Aorta (tissue), 5 donors: ENCODE measurements around the gene CXCL17. TPM values are rescaled to one million over a fixed set of nuclear protein-coding genes. Genes with fewer than 3 reads are reported as not detected.
"Not testable (repeated sequence)": the region's sequence is repeated elsewhere in the genome, so short reads cannot be mapped to it uniquely, and the experiment has no call there.

Experiments
- ATAC-seq: fragments of 200-7000 bp; cut with Tn5 transposase; one replicate; pipeline ENCODE4 v1.9.1; 2022; ENCODE audit warnings: moderate library complexity; ENCODE audit not compliant: low FRiP score
- DNase-seq, 2 donors: peaks; one replicate each; pipeline ENCODE4 v3.0.0-alpha.2; 2020
- H3K27ac ChIP-seq, 2 donors: one replicate each; pipeline ENCODE4 v1.5.1; 2013; ENCODE audit warnings: low read length in 2 of 2, mild to moderate bottlenecking in 2 of 2, moderate library complexity in 2 of 2, control low read depth in 1 of 2, inconsistent platforms in 1 of 2, low read depth in 1 of 2
- H3K27me3 ChIP-seq, 2 donors: one replicate each; pipeline ENCODE4 v1.6.1; 2013; ENCODE audit warnings: control low read depth in 1 of 2, low read length in 1 of 2, mild to moderate bottlenecking in 1 of 2, moderate library complexity in 1 of 2; ENCODE audit not compliant: insufficient read depth in 2 of 2, control insufficient read depth in 1 of 2
- H3K36me3 ChIP-seq, 2 donors: one replicate each; pipeline ENCODE4 v1.6.1; 2013; ENCODE audit warnings: control low read depth in 1 of 2, low read length in 1 of 2, mild to moderate bottlenecking in 1 of 2; ENCODE audit not compliant: insufficient read depth in 2 of 2, control insufficient read depth in 1 of 2
- H3K4me1 ChIP-seq, 2 donors: one replicate each; pipeline ENCODE4 v1.6.1; 2013; ENCODE audit warnings: low read length in 2 of 2, control low read depth in 1 of 2, mild to moderate bottlenecking in 1 of 2, moderate library complexity in 1 of 2; ENCODE audit not compliant: insufficient read depth in 2 of 2, control insufficient read depth in 1 of 2
- H3K4me3 ChIP-seq, 2 donors: one replicate each; pipeline ENCODE4 v1.5.1; 2013; ENCODE audit warnings: low read length in 2 of 2, control low read depth in 1 of 2, mild to moderate bottlenecking in 1 of 2
- H3K9me3 ChIP-seq: one replicate; pipeline ENCODE4 v1.6.1; 2013; ENCODE audit warnings: mild to moderate bottlenecking, low read length; ENCODE audit not compliant: control insufficient read depth
- WGBS, 2 donors: extraction: QIAGEN DNeasy Blood & Tissue Kit; methylation state at CpG; one replicate each; pipeline ENCODE4 v1.1.7; 2013; 5-methylcytosine and 5-hydroxymethylcytosine counted together
- intact Hi-C, 2 donors: fragments of 100-400 bp; cut with DNase I; formaldehyde crosslinking; loops; one replicate each; pipeline versions ENCODE4 v1.14.2 to v1.15.0; 2022
- polyA plus RNA-seq, 2 donors: library from polyadenylated mRNA; stranded (reverse); fragments of 200-250 nt; gene quantifications; one replicate each; pipeline ENCODE4 v1.2.3, GENCODE V29; 2013
- total RNA-seq, 2 donors: library from RNA; stranded (reverse); fragmentation: NEBNext Ultra II Directional; extraction: Animal tissue kit (Norgen Biotek cat#: 25700); gene quantifications; one replicate each; pipeline ENCODE4 v1.2.1, GENCODE V29; 2021
- donor health status: healthy with polysubstance abuse.
- donor health status: Bipolar disorder and iron deficiency.
- donor health status: DM: no; HTN: no; CAD: no.
- donor health status: DM: no; HTN: no; CAD: no.
- donor health status: DM: yes; HTN: yes; CAD: no.

The CXCL17 gene
- total and polyA plus RNA-seq, 4 donors = 0.08 to 0.38 TPM; not detected in 2

DNA sequence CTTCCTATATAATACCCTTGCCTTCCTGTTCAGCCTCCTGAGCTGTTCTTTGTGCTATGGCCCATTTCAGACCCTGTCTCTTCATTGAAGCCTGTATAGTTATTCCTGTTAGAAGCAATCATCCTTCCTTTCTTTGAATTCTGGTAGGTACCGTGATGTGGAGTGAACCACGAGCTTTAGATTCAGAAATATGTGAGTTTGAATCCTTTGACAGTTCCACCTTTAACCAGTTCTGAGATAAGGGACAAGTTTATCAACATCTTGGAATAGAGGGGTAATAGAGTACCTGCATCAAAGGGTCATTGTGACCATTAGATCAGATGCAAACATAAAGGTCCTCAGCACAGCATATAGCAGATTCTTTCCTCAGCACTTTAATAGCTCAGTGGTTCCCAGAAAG is 12.3 kb upstream of the CXCL17 start:
- H3K27me3 ChIP-seq = no peaks in the 10 kb centered on the region
- H3K4me3 ChIP-seq = no peak overlapping the region
- H3K27ac ChIP-seq = no peak overlapping the region
- ATAC-seq = no peak
- no peaks in the 10 kb centered on the region for H3K9me3 ChIP-seq
- no peak for DNase-seq
- no peaks in the 10 kb centered on the region for H3K4me1 ChIP-seq
- WGBS, 2 donors = 74 to 77% methylated on average over 2 of the region's 2 CpGs
- H3K36me3 ChIP-seq = no peaks in the 10 kb centered on the region
- intact Hi-C loops = no loop called here

DNA sequence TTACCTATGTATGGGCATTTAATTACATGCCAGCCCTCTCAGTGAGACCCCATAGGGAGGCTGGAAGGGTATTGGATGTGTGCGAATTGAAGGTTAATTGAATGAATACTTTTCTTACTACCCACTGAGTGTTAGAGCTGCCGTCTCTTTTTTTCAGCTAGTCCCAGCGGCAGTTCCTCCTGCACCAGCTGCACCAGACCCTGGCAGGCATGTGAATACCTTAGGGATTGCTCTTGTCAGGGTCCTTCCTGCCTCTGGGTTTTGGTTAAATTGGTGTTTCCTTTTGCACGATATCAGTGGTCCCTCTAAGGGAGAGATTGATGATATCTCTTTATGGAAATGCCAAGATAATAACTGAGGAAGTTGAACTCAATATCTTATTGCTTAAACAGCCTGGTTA is 9.8 kb upstream of the CXCL17 start:
- ATAC-seq = no peak
- intact Hi-C loops = no loop called here
- no peak for DNase-seq

DNA sequence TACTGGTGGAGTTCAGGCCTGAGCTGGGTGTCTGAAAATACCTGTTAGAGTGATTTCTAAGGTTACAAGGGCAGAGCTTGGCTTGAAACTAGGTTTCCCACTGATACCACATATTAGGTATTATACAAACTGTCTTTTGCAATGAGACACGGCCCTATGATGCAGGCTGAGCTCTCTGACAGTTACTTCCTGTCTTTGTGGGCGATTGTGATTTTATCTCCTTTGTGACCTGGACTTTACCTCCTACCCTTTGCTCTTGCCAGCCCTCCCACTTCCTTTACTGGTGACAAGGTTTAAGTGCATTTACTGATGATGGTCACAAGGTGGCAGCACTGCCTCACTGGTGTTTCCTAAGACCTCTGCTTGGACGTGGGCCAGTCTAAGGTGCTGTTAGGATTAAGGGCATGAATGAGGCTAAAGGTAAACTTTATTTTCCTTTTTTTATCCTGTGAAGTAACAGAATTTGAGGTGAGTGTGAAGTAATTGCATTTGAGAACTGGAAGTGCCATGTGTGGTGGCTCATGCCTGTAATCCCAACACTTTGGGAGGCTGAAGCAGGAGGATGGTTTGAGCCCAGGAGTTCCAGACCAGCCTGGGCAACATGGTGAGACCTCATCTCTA is 7.7 kb upstream of the CXCL17 start:
- H3K4me3 ChIP-seq = no peak overlapping the region
- no peaks in the 10 kb centered on the region for H3K4me1 ChIP-seq
- H3K9me3 ChIP-seq = no peaks in the 10 kb centered on the region
- 3% methylated on average over 3 of the region's 3 CpGs for WGBS, 2 donors
- H3K27ac ChIP-seq = no peak overlapping the region
- H3K36me3 ChIP-seq = no peaks in the 10 kb centered on the region
- no peaks in the 10 kb centered on the region for H3K27me3 ChIP-seq
- intact Hi-C loops = loop anchor here in 1 of 2 donors (2.0 kb wide), 1 partner anchor 78 kb away; the partner anchor contains the start of gene CEACAM1
- DNase-seq (peak; percentile 80 to 81), ATAC-seq (peak; percentile 89)

More for the DNA sequence above, 9.8 kb upstream of the CXCL17 start:
- 26 to 40% methylated on average over 4 of the region's 4 CpGs for WGBS, 2 donors
- Histone ChIP-seq H3K9me3 (no peaks in the 10 kb centered on the region), H3K36me3 (no peaks in the 10 kb centered on the region), H3K4me1 (no peaks in the 10 kb centered on the region), H3K27me3 (no peaks in the 10 kb centered on the region), H3K4me3 (no peak overlapping the region), H3K27ac (no peak overlapping the region)

DNA sequence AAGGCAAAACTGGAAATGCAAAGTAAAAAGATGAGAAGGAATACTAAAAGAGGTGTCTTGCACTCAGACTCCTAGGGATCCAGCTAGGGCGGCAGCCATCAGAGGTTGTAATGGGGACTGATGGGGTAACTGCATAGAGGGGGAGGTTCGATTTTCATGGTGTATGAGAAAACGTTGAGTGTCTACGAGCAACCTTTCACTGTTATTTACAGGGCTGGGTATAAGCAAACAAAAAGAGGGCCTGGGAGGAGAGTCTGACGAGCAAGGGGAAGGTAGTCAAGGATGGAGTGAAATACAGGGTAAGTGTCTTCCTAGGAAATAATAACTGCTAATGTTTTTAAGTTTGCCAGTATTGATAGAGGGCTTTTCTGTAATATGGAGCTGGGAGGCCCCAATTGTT is 5.6 kb upstream of the CXCL17 start:
- intact Hi-C loops = loop anchor here in 1 of 2 donors (5.0 kb wide), 1 partner anchor 149 kb away; no protein-coding TSS in a partner anchor
- H3K27ac ChIP-seq, H3K36me3 ChIP-seq, H3K9me3 ChIP-seq, H3K4me1 ChIP-seq, H3K27me3 ChIP-seq, DNase-seq, H3K4me3 ChIP-seq, ATAC-seq: not testable (repeated sequence)
- 65 to 71% methylated on average over 5 of the region's 5 CpGs for WGBS, 2 donors

DNA sequence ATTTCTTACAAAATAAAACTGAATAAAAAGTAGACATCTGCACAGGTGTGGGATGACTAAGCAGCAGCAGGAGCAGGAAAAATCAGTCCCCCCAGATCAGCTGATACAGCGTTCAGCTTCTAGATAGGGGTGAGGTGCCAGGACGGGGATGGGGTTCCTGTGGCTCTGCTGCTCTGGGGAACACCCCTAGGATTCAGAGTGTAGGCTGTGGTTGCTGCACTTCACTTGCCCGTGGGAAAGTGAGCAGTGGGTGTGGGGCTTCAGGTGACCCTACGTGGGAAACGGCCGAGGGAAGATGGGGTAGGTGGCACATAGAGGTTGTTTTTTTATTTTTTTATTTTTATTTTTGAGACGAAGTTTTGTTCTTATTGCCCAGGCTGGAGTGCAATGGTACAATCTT is 3.2 kb upstream of the CXCL17 start:
- no peak overlapping the region for H3K27ac ChIP-seq
- no peaks in the 10 kb centered on the region for H3K9me3 ChIP-seq
- no peaks in the 10 kb centered on the region for H3K36me3 ChIP-seq
- intact Hi-C loops = loop anchor here in 1 of 2 donors (5.0 kb wide), 1 partner anchor 151 kb away; no protein-coding TSS in a partner anchor
- WGBS, 2 donors = 87 to 89% methylated on average over 7 of the region's 7 CpGs
- DNase-seq (no peak), ATAC-seq (no peak)
- no peak overlapping the region for H3K4me3 ChIP-seq
- no peaks in the 10 kb centered on the region for H3K4me1 ChIP-seq
- no peaks in the 10 kb centered on the region for H3K27me3 ChIP-seq

DNA sequence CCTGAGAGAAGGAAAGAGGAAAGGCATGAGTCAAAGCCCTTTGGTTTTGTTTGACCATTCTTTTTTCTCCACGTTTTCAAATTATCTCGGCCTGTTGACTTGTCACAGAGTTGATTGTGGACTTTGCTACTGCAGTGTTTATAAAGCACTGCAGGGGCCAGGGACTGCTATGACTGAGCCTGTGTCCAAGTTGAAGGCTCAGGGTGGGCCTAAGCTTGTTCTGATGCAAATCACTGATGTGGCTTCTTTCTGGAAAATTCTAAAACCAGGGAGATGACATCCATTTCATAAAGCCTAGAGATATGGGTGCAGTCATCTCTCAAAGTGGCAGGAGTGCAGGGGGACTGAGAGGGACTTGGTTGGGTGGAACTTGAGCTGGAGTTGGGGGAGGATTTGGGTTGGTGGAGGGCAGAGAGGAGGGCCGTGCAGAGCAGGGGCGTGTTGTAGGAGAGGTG is 1.2 kb upstream of the CXCL17 start:
- 46 to 53% methylated on average over 4 of the region's 4 CpGs for WGBS, 2 donors
- Histone ChIP-seq H3K4me3 (no peak overlapping the region), H3K27ac (no peak overlapping the region), H3K27me3 (no peaks in the 10 kb centered on the region), H3K4me1 (no peaks in the 10 kb centered on the region), H3K36me3 (no peaks in the 10 kb centered on the region), H3K9me3 (no peaks in the 10 kb centered on the region)
- ATAC-seq (no peak), DNase-seq (no peak)
- intact Hi-C loops = no loop called here

DNA sequence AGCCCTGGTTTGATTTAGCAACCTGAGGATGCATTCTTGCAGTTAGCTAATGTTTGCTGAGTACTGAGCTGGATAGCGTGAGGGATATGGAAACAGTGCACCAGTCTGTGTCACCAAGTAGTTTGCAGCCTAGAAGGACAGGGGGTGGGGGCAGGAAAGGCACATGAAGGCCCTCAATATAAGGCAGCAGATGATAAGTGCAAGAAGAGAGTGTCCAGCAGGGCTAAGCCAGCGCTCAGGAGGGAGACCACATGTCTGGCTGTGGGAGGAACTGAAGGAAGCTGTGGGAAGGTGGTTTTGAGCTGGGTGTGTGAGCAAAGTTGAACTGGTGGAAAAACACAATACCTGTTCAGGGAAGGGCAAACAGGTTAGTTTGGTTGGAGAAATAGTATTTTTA is 1.7 kb downstream of the CXCL17 start:
- no peaks in the 10 kb centered on the region for H3K27me3 ChIP-seq
- H3K4me1 ChIP-seq = no peaks in the 10 kb centered on the region
- H3K9me3 ChIP-seq = no peaks in the 10 kb centered on the region
- H3K4me3 ChIP-seq = no peak overlapping the region
- no peak overlapping the region for H3K27ac ChIP-seq
- intact Hi-C loops = no loop called here
- DNase-seq (no peak), ATAC-seq (no peak)
- WGBS, 2 donors = 47 to 62% methylated on average over 2 of the region's 2 CpGs
- no peaks in the 10 kb centered on the region for H3K36me3 ChIP-seq

DNA sequence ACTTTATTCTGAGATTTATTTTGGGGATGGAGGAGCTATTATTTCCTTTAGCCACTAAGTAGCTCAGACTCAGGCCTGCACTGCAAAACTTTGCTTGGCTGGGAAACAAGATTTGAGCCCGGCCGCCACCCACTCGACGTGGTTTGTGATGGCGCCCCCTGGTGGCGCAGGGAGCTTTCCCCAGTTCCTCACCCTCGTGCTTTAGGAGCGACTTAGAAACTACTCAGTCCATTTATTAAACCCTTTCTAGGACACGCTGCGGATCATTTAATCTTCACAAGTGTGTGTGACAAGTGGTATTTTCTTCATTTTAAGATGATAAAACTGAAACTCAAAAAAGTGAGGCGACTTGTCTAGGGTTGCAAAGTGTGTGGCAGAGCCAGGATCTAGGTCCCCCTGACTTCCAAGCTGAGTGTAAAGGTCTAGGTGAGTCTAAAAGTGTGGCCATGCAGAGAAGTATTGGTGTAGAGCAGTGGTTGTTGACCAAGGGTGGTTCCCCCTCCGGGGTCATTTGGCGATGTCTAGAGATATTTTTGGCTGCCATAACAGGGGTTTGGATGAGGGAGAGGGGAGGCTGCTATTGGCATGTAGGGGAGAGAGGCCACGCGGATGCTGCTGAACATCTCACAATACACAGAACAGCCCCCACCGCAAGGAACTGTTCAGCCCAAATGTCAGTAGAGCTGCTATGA is 2.2 kb downstream of the CXCL17 start:
- no peak overlapping the region for H3K27ac ChIP-seq
- DNase-seq (peak; percentile 87 to 92), ATAC-seq (peak; percentile 75)
- 25 to 28% methylated on average over 16 of the region's 16 CpGs for WGBS, 2 donors
- no peak overlapping the region for H3K4me3 ChIP-seq
- H3K4me1 ChIP-seq = no peaks in the 10 kb centered on the region
- no peaks in the 10 kb centered on the region for H3K36me3 ChIP-seq
- intact Hi-C loops = no loop called here
- H3K9me3 ChIP-seq = no peaks in the 10 kb centered on the region
- no peaks in the 10 kb centered on the region for H3K27me3 ChIP-seq

DNA sequence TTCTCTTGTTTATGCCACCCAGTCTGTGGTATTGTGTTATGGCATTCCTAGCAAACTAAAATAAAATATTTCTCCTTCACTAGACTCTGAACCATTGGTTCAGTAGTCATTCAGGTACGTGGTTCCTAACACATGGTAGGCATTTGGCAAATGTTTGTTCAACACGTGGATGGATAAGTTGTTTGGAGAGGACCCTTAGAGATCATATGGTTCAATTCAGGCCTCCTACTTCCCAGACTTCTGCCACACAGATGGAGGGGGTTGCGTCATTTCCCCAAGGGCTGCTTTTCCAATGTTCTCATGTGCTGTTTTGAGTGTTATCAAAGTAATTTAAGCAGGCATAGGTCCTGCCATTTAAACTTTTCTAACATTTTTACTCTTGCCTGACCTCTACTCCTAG is 6.7 kb downstream of the CXCL17 start:
- no peak for ATAC-seq
- no peaks in the 10 kb centered on the region for H3K4me1 ChIP-seq
- WGBS, 2 donors = 58 to 73% methylated on average over 3 of the region's 3 CpGs
- intact Hi-C loops = no loop called here
- no peaks in the 10 kb centered on the region for H3K36me3 ChIP-seq
- DNase-seq = no peak
- H3K27ac ChIP-seq = no peak overlapping the region
- H3K27me3 ChIP-seq = no peaks in the 10 kb centered on the region
- no peak overlapping the region for H3K4me3 ChIP-seq
- H3K9me3 ChIP-seq = no peaks in the 10 kb centered on the region
